H7 (cell line): ENCODE data around the gene ELMOD3. TPM values are rescaled to one million over a fixed set of nuclear protein-coding genes. Genes with fewer than 3 reads are reported as not detected.

ENCODE experiments used
- DNase-seq: peaks from one replicate; pipeline ENCODE4 v3.0.0; 2012
- H3K27me3 ChIP-seq: 2 replicates; pipeline ENCODE4 v1.6.0; 2011; ENCODE audit warnings: mild to moderate bottlenecking, low read length; ENCODE audit not compliant: control insufficient read depth, insufficient read depth
- H3K36me3 ChIP-seq: replicated peaks from 2 replicates; pipeline ENCODE4 v1.5.1; 2011; ENCODE audit warnings: low read length; ENCODE audit not compliant: control insufficient read depth, insufficient read depth
- H3K4me3 ChIP-seq: 2 replicates; pipeline ENCODE4 v1.5.1; 2011; ENCODE audit warnings: low read depth, mild to moderate bottlenecking, control low read depth, low read length, moderate library complexity; ENCODE audit not compliant: insufficient read depth
- total RNA-seq: library from RNA; depleted of rRNA; stranded (reverse); fragments of >200 nt; shearing (Covaris generic); gene quantifications from 2 replicates; pipeline ENCODE4 v1.2.3, GENCODE V29; 2014

The ELMOD3 gene
- total RNA-seq, 1 experiment from 2014 or later, result 11.5 TPM

- no peak for DNase-seq
- H3K36me3 ChIP-seq, result peaks cover 29% of the 10 kb centered on the region
These were observed 42.2 kb downstream of the ELMOD3 start for GRCh38 chr2:85396531-85397470.

GRCh38 chr2:85397925-85398331 is 43.4 kb downstream of the ELMOD3 start:
- Histone ChIP-seq H3K36me3 (peaks cover 29% of the 10 kb centered on the region), H3K4me3 (no peak overlapping the region), H3K27me3 (no peaks in the 10 kb centered on the region)
- DNase-seq, result no peak

More at GRCh38 chr2:85396531-85397470, 42.2 kb downstream of the ELMOD3 start:
- Histone ChIP-seq H3K4me3 (no peak overlapping the region), H3K27me3 (no peaks in the 10 kb centered on the region)

GRCh38 chr2:85398426-85399182 is 44.0 kb downstream of the ELMOD3 start:
- no peak overlapping the region for H3K4me3 ChIP-seq
- no peaks in the 10 kb centered on the region for H3K27me3 ChIP-seq
- DNase-seq, result peak; percentile 27

GRCh38 chr2:85399183-85399455 is 44.5 kb downstream of the ELMOD3 start:
- peaks cover 27% of the 10 kb centered on the region for H3K36me3 ChIP-seq
- DNase-seq, result no peak
- no peaks in the 10 kb centered on the region for H3K27me3 ChIP-seq
- H3K4me3 ChIP-seq, result no peak overlapping the region

More at GRCh38 chr2:85398426-85399182, 44.0 kb downstream of the ELMOD3 start:
- H3K36me3 ChIP-seq, result peaks cover 29% of the 10 kb centered on the region

- no peak for DNase-seq
These were observed 45.5 kb downstream of the ELMOD3 start for GRCh38 chr2:85400023-85400422.

GRCh38 chr2:85400541-85401463 is 46.2 kb downstream of the ELMOD3 start:
- Histone ChIP-seq H3K27me3 (no peaks in the 10 kb centered on the region), H3K4me3 (no peak overlapping the region)

More at GRCh38 chr2:85400023-85400422, 45.5 kb downstream of the ELMOD3 start:
- no peaks in the 10 kb centered on the region for H3K27me3 ChIP-seq
- no peak overlapping the region for H3K4me3 ChIP-seq
- peaks cover 22% of the 10 kb centered on the region for H3K36me3 ChIP-seq

GRCh38 chr2:85401464-85401805 is 46.9 kb downstream of the ELMOD3 start:
- no peak for DNase-seq
- H3K4me3 ChIP-seq, result no peak overlapping the region
- H3K36me3 ChIP-seq, result peaks cover 21% of the 10 kb centered on the region

More at GRCh38 chr2:85400541-85401463, 46.2 kb downstream of the ELMOD3 start:
- peaks cover 21% of the 10 kb centered on the region for H3K36me3 ChIP-seq
- DNase-seq, result peak; percentile 21

GRCh38 chr2:85401844-85402243 is 47.3 kb downstream of the ELMOD3 start:
- Histone ChIP-seq H3K36me3 (peaks cover 19% of the 10 kb centered on the region), H3K27me3 (no peaks in the 10 kb centered on the region), H3K4me3 (no peak overlapping the region)

More at GRCh38 chr2:85401464-85401805, 46.9 kb downstream of the ELMOD3 start:
- H3K27me3 ChIP-seq, result no peaks in the 10 kb centered on the region

GRCh38 chr2:85405201-85406059 is 50.9 kb downstream of the ELMOD3 start:
- peaks cover 4% of the 10 kb centered on the region for H3K36me3 ChIP-seq
- H3K27me3 ChIP-seq, result no peaks in the 10 kb centered on the region
- H3K4me3 ChIP-seq, result no peak overlapping the region
- DNase-seq, result no peak

More at GRCh38 chr2:85401844-85402243, 47.3 kb downstream of the ELMOD3 start:
- peak; percentile 31 for DNase-seq

GRCh38 chr2:85409845-85410583 is 55.4 kb downstream of the ELMOD3 start, which contains the start of gene CAPG:
TSS of gene CAPG (minus strand) at chr2:85410366. CDS start at chr2:85402145, 8,221 bp downstream.
- Histone ChIP-seq H3K36me3 (no peaks in the 10 kb centered on the region), H3K27me3 (no peaks in the 10 kb centered on the region), H3K4me3 (no peak within 1 kb of the TSS)
- DNase-seq, result peak; percentile 67

GRCh38 chr2:85410584-85411404 is 56.2 kb downstream of the ELMOD3 start:
- no peak for DNase-seq
- Histone ChIP-seq H3K27me3 (no peaks in the 10 kb centered on the region), H3K36me3 (no peaks in the 10 kb centered on the region), H3K4me3 (no peak overlapping the region)

- Histone ChIP-seq H3K27me3 (no peaks in the 10 kb centered on the region), H3K4me3 (no peak overlapping the region), H3K36me3 (no peaks in the 10 kb centered on the region)
- DNase-seq, result no peak
These were observed 56.8 kb downstream of the ELMOD3 start for GRCh38 chr2:85411405-85411748.
